OCI-M1 (cell line): Measurements from ENCODE around the gene ZMYM3.
"Not testable (repeated sequence)": the region's sequence is repeated elsewhere in the genome, so short reads cannot be mapped to it uniquely, and the experiment has no call there.

Source experiments
- DNase-seq: peaks from one replicate; lab custom pipeline; 2025; lab: John Stamatoyannopoulos, UW

The ZMYM3 gene

DNA sequence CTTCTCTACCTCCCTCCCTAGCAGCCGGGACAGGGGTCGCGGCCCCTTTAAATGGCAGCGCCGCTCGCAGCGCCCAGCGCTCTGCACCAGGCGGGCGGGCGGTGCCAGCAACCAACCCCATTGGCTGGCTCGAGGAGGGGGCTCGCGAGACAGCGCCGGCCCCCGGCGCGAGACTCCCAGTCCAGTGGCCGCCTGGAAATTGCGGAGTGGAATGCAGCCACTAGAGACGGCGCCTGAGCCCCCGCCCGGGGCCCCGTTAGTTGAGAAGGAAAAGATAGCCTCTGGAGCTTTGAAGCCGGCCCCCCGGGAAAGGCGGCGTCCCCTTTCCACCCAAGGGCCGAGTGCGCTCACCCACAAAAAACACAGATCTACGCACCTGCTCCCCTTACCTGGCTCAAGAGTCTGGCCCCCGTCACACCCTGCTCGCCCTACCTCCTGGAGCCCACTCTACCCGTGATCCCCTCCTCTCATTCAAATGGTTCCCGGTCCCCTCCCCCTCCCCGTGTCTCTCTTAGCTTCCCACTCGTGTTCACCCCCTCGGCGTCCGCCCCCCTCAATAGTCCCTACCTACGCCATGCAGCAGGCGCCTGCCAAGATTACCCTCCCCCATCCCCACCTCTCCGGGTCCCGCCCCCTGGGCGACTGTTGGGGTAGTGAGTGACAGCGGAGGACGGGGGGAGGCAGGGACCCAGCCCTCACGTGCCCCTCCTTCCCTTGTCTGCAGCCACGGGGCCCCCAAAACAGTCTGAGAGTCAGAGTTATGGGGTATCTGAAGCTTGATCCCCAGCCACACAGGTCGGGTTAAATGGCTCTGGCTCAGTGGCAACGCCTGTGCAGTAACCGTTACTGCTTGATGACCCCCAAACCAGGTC is at the start of gene ZMYM3:
Gene ZMYM3, minus strand, starts transcription at position 49 of the 872 bp plus-strand sequence. CDS start 885 bp downstream, outside the sequence.
- peak; percentile 92 for DNase-seq

DNA sequence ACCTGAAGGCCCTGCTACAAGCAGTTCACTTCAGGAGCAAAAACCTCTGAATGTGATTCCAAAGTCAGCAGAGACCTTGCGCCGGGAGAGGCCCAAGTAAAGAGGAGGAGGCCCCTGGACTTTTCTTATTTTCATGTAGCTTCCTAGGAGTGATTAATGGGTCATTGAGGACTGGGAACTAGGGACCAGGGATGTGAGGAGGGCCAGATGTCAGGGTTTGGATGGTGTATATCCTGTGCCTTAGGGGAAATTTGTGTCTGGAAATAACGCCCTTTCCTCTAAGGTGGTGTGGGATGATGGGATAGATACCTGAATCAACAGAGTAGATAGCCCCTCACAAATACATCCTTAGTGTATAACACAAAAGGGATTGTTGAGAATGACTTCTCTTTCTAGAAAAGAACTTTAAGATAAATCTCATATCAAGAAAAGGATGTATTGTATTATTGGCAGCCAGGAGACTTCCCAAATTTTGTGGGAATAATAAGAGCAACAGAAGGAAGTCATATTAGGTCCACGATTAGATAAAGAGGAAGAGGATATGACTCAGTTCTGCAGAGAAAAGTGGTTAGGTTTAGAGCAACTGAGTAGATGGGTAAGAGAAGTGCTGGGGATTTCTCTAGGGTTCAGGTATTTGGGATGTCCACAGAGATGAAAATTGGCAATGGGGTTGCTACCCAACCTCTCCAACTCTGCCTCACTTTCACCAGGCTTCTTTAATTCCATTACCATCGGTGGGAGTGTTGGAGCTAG is 48.7 kb upstream of the ZMYM3 start:
- DNase-seq: peak; percentile 6

DNA sequence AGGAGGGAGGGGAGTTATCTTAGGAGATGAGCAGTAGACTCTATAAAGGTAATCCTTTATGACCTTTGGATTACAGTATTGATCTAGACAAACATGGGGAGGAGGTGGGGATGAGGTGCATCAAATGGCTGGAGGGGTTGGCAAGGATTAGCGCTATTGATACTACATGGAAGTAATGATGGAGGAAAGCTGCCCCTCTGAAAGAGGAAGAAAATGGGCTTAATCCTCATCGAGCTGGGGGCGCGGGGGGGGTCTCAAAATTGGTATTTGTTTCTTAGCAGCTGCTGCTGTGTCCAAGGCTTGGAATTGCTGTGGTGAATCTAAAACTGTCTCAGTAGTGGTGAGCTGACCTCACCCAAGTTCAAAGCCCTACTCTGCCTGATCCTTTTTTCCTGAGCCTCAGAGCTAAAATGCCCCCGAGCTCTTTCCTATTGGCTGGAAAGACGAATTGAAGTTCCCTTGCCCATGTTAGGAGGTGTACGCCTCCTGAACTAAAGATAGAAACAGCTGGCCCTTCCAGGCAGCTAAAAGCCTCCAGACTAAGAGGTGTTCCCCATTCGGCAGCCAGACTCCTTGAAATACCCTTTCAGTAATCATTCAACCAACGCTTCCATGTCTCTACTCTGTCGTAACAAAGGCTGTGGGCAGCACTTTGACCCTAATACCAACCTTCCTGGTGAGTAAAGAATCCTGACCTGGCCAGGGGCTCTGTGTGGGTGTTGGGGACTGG is 47.4 kb upstream of the ZMYM3 start, which contains the start of gene ITGB1BP2:
Gene ITGB1BP2, plus strand, starts transcription at position 556 of the 730 bp plus-strand sequence. Its CDS starts 57 bp downstream, at position 613.
- DNase-seq: peak; percentile 35

DNA sequence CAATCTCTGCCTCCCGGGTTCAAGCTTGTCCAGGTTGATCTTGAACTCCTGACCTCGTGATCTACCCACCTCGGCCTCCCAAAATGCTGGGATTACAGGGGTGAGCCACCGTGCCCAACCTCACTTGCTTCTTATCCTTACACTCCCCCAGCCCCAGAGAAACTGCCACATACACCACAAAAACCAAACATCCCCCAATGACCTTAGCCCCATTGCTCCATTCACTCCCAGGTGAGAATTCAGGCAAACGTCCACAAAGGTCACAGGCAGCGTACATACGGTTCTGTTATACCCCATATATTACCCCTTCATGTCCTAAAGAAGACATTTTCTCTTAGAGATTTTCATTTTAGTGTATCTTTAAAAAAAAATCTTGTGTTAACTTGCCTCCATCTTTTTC is 46.6 kb upstream of the ZMYM3 start:
- DNase-seq: not testable (repeated sequence)

DNA sequence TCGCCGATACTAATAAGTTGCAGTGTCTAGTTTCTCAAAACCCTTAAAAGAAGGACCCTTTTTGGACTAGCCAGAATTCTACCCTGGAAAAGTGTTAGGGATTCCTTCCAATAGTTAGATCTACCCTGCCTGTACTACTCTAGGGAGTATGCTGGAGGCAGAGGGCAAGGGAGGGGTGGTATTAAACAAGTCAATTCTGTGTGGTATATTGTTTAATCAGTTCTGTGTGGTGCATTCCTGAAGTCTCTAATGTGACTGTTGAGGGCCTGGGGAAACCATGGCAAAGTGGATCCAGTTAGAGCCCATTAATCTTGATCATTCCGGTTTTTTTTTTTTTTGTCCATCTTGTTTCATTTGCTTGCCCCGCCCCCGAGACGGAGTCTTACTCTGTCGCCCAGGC is 46.1 kb upstream of the ZMYM3 start:
- not testable (repeated sequence) for DNase-seq

DNA sequence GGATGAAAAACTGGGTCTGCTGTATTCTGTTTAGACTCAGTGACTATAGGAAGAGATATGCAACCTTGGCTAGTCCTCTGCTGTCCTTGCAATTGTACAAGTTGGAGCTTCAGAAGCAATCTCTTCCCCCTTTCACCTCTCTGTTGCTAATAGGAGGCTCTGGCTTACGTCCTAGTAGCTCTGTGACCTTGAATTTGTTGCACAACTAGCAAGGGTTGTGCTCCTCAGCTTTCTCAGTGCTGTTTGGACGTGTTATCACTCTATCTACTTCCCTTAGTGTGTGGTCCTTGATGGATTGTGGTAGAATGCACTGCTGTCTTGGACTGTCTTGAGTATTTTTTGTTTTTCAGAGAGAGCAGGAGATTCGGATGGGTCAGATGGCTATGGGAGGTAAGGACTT is 44.2 kb upstream of the ZMYM3 start:
- no peak for DNase-seq

DNA sequence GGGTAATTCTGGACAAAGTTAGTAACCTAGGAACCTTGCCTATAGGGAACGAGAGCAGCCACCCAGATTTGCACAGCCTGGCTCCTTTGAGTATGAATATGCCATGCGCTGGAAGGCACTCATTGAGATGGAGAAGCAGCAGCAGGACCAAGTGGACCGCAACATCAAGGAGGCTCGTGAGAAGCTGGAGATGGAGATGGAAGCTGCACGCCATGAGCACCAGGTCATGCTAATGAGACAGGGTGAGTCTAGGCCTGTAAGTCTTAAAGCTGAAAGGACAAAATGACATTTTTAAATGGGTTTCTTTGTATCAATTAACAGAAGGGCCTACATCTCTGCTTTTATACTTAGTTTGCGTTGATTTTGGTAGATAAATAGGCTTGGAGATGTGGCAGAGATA is 42.9 kb upstream of the ZMYM3 start:
- DNase-seq: no peak

DNA sequence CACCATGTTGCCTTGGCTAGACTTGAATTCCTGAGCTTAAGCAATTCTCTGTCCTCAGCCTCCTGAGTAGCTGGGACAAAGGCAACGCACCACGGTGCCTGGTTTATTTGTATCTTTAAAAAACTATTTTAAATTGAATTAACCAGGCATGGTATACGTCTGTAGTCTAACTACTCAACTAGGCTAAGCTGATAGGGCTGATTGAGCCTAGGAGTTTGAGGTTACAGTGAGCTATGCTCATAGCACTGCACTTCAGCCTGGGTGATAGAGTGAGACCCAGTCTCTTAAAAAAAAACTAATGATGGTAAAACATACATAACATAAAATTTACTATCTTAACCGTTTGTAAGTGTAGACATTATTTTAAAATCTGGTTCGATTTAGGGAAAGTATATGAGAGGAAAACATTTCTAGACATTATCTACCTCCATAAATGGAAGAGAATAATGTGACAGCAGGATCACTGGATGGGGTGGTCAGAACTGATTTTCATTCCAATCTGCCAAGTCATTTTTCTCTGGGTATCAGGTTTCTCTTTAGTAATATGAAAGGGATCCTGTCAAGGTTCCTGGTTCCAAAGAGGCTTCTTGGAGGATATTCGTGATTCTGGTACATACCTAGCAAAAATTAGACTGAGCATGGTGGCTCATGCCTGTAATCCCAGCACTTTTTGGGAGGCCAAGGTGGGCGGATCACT is 38.9 kb upstream of the ZMYM3 start:
- DNase-seq: no peak

DNA sequence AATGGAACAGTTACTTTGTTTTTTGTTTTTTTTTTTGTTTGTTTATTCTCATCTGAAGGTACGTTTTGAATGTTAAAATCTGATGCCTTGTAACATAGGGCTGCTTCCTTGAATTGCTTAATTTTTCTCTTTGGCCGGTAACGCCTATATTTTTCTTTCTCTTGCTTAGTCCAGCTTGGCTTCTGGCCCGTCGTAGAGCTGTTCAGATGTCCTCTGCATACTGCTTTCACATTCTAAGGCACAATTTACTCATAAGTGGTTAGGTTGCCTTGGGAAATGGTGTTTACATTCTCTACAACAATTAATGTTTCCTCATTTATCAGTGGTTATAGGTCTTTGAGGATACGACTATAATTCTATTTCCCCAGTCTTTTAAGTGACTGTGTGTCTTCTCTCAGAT is 37.4 kb upstream of the ZMYM3 start:
- DNase-seq: no peak

DNA sequence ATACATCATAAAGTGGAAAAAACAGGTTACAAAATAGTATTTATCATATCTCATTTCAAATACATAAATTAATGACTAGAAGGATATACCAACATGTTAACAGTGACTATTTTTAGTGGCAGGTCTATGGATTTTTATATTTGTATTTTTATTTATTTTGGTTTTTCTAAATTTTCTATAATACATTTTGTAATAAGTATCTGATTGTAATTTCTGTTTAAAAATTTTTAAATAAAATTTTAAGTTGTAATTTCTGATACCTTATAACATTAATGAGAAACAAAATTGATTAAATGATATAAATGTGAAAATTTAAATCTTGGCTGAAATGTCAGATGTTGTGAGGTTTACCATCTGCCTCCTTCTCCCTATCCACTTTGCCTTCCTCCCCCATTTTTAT is 32.0 kb upstream of the ZMYM3 start:
- DNase-seq: no peak

DNA sequence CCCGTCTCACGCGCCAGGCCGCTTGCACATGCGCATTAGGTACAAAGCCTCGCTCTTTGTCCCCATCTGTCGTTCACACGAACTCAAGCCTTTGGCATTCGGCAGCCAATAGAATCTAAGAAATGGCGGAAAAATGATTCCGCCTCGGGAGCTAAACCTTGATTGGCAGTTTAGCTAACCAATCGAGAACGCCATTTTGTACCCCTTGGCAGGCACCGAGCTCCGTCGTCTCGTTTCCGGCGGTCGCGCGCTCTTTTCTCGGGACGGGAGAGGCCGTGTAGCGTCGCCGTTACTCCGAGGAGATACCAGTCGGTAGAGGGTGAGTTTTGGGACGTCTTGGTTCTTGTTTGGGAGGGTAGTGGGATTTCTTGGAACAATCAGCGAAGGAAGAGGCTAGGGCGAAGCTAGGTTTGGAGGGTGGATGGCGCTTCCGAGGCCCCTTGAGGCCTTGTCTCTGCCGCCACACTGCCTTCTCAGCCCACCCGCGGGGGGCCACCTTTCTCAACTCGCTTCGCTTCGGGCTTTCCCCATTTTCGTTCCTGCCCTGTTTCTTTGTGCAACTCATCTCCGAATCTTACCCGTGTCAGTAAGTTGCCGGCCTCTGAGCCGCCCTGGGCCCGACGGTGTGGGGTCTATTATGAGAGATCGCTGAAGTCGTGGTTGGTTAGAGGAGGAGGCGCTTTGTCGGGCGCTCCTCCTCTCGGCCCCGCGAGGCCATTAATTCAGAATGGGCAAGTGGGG is 29.6 kb upstream of the ZMYM3 start, which contains the start of gene NONO:
Gene NONO, plus strand, starts transcription at position 233 of the 741 bp plus-strand sequence. CDS start 7,003 bp downstream, outside the sequence.
- peak; percentile 98 for DNase-seq

DNA sequence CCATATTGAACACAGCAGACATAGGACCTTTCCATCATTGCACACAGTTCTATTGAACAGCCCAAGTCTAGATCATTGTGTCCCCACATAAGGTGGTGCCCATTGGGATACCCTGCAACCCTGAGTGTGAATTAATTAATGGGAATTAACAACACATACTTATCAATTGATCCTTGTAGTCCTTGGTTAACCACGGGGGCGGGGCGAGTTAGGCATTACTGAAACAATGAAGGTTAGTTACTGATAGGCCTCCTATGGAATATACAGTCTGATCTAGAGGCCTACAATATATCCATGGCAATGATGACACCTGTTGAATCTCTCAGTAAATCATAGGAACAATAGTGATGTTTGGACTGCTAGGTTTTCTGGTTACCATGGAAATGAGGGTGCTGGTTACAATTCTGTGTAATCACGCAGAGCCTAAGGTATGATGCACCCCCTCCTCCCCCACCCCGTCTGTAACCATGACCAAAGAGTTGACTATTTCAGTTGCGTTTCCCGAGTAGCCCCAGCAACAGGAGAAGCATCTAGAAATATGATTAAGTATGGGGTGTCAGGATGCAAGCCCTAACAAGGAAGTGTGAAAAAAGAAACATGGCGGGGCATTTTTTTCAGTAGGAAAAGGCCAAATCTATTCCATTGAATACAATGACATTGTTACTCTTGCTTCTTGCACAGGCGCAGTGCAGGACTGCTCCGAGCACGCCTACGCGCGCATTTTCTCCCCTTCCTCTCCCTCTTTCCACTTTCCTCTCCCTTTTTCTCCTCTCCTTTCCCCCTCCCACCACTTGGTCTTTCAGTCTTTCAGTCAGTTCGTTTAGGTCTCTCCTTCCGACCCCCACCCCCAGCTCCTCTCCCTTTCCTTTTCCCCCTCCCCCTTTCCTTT is 28.8 kb upstream of the ZMYM3 start:
- peak; percentile 73 for DNase-seq

DNA sequence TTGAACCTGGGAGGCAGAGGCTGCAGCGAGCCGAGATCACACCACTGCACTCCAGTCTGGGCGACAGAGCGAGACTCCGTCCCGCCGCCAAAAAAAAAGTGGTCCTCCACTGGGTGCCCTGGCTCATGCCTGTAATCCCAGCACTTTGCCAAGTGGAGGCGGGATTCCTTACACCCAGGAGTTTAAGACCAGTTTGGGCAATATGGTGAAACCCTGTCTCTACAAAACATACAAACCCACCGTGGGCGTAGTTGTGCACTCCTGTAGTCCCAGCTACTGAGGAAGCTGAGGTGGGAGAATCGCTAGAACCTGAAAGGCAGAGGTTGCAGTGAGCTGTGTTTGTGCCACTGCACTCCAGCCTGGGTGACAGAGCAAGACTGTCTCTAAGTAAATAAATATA is 27.4 kb upstream of the ZMYM3 start:
- not testable (repeated sequence) for DNase-seq

DNA sequence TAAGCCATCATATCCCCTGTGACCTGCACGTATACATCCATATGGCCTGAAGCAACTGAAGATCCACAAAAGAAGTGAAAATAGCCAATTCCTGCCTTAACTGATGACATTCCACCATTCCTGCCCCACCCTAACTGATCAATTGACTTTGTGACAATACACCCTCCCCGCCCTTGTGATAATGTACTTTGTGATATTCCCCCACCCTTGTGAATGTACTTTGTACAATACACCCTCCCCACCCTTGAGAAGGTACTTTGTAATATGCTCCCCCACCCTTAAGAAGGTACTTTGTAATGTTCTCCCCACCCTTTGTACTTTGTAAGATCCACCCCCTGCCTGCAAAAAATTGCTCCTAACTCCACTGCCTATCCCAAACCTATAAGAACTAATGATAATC is 18.4 kb upstream of the ZMYM3 start:
- DNase-seq: not testable (repeated sequence)

DNA sequence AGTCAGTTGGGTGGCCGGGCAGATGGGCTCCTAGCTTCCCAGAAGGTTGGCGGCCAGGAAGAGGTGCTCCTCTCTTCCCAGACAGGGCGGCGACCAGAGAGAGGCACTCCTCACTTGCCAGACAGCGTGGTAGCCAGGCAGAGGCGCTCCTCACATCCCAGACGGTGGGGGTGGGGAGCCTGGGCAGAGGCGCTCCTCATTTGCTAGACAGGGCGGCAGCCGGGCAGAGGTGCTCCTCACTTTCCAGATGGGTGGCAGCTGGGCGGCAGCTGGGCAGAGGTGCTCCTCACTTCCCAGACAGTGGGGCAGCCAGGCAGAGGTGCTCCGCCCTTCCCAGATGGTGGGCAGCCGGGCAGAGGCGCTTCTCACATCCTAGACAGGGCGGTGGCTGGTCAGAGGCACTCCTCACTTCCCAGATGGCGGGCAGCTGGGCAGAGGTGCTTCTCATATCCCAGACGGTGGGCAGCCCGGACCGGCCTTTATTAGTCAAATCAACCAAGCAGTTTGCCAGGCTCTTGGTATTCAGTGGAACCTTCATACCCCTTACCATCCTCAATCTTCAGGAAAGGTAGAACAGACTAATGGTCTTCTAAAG is 16.0 kb upstream of the ZMYM3 start:
- DNase-seq: no peak

DNA sequence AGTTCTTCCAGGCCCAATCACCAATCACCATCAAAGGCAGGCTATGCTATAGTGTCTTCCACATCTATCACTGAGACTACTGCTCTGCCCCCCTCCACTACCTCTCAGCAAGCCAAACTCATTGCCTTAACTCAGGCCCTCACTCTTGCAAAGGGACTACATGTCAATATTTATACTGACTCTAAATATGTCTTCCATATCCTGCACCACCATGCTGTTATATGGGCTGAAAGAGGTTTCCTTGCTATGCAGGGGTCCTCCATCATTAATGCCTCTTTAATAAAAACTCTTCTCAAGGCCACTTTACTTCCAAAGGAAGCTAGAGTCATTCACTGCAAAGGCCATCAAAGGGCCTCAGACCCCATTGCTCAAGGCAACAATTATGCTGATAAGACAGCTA is 14.7 kb upstream of the ZMYM3 start:
- DNase-seq: not testable (repeated sequence)

DNA sequence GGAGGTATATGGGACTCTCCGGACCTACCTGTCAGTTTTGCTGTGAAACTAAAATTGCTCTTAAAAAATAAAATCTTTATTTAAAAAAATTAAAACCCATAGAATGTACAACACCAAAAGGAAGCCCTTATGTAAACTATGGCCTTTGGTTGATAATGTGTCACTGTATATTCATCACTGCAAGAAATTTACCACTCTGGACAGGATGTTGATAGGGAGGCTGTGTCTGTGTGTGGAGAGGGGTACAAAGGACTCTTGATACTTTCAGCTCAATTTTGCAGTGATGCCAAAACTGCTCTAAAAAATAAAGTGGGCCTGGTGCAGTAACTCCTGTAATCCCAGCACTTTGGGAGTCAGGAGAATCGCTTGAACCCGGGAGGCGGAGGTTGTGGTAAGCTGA is 2.9 kb upstream of the ZMYM3 start:
- no peak for DNase-seq

DNA sequence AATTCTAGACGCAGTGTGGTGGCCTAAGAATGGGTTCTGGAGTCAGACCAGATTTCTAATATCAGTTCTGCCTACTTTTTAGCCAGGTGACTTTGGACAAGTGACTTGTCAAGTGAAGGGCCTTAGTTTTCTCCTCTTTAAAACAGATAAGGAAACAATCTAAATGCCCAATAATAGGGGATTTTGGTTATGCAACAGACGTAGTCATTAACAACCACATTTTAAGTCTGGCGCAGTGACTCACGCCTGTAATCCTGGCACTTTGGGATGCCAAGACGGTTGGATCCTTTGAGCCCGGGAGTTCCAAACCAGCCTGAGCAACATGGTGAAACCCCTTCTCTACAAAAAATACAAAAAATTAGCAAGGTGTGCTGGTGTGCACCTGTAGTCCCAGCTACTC is 2.1 kb upstream of the ZMYM3 start:
- no peak for DNase-seq
